Activated T-helper 17 cell treated with anti-CD3 and anti-CD28 coated beads, Interleukin-2, amount 50 U/mL, for 72 hours (primary cell): ENCODE results near the gene TMEM247. TPM values are rescaled to one million over a fixed set of nuclear protein-coding genes. Genes with fewer than 3 reads are reported as not detected.
A peak's percentile ranks its signal among the peaks of the same experiment; 100 is the strongest.
"Not testable (repeated sequence)": the region's sequence is repeated elsewhere in the genome, so short reads cannot be mapped to it uniquely, and the experiment has no call there.

Experiments used
- ATAC-seq: fragments of 150-1000 bp; cut with Tn5 transposase; replicated peaks from 2 replicates; pipeline ENCODE4 v1.10.0; 2021; ENCODE audit warnings: mild to moderate bottlenecking, moderate library complexity
- H3K27ac Mint-ChIP-seq: one replicate; pipeline ENCODE4 v1.8.0; 2022; ENCODE audit warnings: mixed read lengths
- H3K27me3 Mint-ChIP-seq: one replicate; pipeline ENCODE4 v1.8.0; 2022; ENCODE audit warnings: mixed read lengths
- H3K36me3 Mint-ChIP-seq: one replicate; pipeline ENCODE4 v1.8.0; 2022; ENCODE audit warnings: low read depth, mild to moderate bottlenecking, mixed read lengths
- H3K4me1 Mint-ChIP-seq: one replicate; pipeline ENCODE4 v1.8.0; 2022; ENCODE audit warnings: mixed read lengths
- H3K4me3 Mint-ChIP-seq: one replicate; pipeline ENCODE4 v1.8.0; 2022; ENCODE audit warnings: mild to moderate bottlenecking, mixed read lengths
- H3K9me3 Mint-ChIP-seq: one replicate; pipeline ENCODE4 v1.8.0; 2022; ENCODE audit warnings: mixed read lengths
- total RNA-seq, 2 donors: library from RNA; stranded (reverse); gene quantifications; one replicate each; pipeline ENCODE4 v1.2.3, GENCODE V29; 2022

The TMEM247 gene
- total RNA-seq, 2 donors from 2014 or later: not detected

DNA sequence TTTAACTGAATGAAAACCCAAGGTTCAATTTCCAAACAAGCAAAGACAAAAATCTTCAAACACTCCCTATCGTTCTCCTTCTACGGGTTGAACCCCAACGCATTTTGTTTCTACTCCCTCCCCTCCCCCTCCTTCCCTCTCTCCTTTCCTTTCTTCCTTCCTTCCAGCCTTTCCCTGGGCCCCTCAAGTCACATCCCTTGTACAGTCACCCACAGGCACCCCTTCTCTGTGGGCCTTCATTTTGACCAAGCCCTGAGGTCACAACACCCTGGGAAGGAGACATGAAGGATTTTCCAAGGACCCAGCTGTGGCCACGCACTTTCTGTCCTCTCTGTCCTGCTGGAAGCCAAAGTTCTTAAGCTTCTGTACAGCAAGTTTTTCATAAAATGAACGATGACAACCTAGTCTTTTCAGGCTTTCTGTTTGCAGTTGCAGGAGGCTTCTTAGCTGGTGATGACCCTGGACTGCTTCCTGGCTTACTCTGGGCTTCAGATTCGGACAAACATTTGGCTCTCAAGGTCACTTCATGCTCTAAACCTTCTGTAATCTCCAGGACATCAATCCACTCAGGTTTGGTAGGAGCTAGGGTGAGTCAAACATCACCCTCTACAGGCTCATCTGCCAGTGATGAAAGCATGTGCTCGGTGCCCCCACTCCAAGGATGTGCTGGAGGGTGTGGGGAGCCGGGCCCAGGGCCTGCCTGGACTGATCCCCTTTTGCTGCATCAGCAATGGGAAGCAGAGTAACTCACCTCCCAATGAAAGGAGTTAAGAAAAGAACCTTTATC, 25.5 kb downstream of the TMEM247 start:
- Mint-ChIP-seq H3K27me3 (no peaks in the 10 kb centered on the region), H3K36me3 (no peaks in the 10 kb centered on the region), H3K9me3 (no peaks in the 10 kb centered on the region), H3K27ac (no peak overlapping the region), H3K4me1 (peaks cover 6% of the 10 kb centered on the region), H3K4me3 (no peak overlapping the region)
- ATAC-seq: no peak

DNA sequence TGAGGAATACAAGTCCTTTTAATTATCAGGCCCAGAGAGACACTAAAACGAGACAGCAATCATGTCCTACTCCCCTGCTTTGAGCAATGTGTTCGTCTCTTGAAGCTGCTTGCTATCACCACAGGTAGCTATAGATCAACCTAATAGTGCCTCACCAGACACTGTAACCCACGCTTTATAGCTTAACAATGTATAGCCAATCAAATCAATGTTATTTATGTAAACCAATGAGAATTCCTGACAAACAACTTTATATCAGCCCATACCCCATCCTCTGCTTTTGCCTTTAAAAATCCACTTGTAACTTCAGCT, 26.1 kb downstream of the TMEM247 start:
- peaks cover under 1% of the 10 kb centered on the region for H3K4me1 Mint-ChIP-seq
- H3K9me3 Mint-ChIP-seq: no peaks in the 10 kb centered on the region
- no peaks in the 10 kb centered on the region for H3K36me3 Mint-ChIP-seq
- H3K27me3 Mint-ChIP-seq: no peaks in the 10 kb centered on the region
- no peak overlapping the region for H3K4me3 Mint-ChIP-seq
- no peak for ATAC-seq
- no peak overlapping the region for H3K27ac Mint-ChIP-seq

DNA sequence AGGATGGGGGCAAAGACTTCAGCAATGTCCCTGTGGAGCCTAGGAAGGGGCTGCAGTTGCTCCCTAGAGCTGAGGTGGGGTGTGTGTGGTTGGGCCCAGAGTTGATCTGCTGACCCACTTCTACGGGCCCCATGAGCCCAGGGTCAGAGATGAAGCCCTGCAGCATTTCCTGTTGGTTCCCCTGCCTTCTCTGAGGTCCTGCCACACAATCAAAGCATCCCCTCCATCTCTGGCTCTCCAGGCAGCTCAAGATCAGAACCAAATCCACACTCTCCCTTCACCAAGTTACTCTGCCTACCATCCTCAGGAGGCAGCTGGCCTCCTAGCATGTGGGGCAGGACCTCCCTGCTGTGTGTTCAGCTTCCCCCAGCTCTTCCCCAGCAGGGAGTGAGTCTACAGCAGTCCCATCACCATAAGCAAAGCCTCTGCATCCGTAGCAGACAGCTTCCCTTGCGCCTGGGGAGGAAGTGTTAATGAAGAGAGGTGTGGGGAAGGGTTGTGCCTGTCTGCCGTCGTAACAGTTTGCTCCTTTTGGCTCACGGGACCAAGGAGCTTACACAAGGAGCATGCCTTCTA, 26.9 kb downstream of the TMEM247 start:
- no peak for ATAC-seq
- no peaks in the 10 kb centered on the region for H3K27me3 Mint-ChIP-seq
- H3K4me1 Mint-ChIP-seq: no peaks in the 10 kb centered on the region
- H3K4me3 Mint-ChIP-seq: no peak overlapping the region
- H3K9me3 Mint-ChIP-seq: no peaks in the 10 kb centered on the region
- H3K36me3 Mint-ChIP-seq: no peaks in the 10 kb centered on the region
- H3K27ac Mint-ChIP-seq: peak overlapping the region; percentile 16

GRCh38 chr2:46508312-46508711, 28.9 kb downstream of the TMEM247 start:
- Mint-ChIP-seq H3K4me3 (no peak overlapping the region), H3K27ac (no peak overlapping the region), H3K4me1 (no peaks in the 10 kb centered on the region), H3K27me3 (no peaks in the 10 kb centered on the region), H3K36me3 (no peaks in the 10 kb centered on the region), H3K9me3 (no peaks in the 10 kb centered on the region)
- no peak for ATAC-seq

DNA sequence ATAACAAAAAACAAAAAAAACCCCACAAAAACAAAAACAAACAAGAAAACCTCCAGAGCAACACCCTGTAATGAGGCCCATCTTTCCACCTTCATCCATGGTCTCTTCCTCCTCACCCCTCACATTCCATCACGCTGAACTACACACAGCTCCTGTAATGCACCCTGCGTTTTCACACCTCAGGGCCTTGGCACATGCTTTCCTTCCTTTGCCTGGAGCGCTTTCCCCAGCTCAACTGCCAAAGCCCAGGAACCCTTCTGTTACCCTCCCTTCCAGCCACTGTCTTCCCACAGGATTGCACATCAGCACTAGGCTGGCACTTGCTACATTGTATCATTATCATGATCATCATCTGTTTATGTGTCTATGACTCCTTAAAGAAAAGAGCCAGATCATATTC, 29.4 kb downstream of the TMEM247 start:
- no peak for ATAC-seq
- Mint-ChIP-seq H3K27me3 (no peaks in the 10 kb centered on the region), H3K36me3 (no peaks in the 10 kb centered on the region), H3K4me1 (no peaks in the 10 kb centered on the region), H3K4me3 (no peak overlapping the region), H3K9me3 (no peaks in the 10 kb centered on the region), H3K27ac (no peak overlapping the region)

DNA sequence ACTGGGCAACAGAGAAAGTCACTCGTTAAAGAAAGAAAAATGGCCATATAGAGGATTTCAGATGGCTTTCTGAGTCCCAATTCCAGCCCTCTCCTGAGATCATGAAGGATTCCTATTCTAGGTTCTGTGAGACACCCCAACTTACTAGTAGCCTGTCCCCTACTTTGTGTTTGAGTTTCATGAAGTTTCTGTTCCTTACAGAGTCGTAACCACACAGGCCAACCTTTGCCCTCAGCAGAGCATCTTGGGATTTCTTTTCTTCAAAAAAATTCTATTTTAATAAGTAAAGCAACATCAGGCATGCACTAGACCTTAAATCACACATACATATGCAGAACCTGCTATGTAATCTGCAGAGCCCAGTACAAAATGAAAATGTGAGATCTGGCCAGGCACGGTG, 30.4 kb downstream of the TMEM247 start:
- peaks cover 5% of the 10 kb centered on the region for H3K9me3 Mint-ChIP-seq
- no peaks in the 10 kb centered on the region for H3K36me3 Mint-ChIP-seq
- no peak overlapping the region for H3K4me3 Mint-ChIP-seq
- H3K4me1 Mint-ChIP-seq: no peaks in the 10 kb centered on the region
- H3K27ac Mint-ChIP-seq: no peak overlapping the region
- H3K27me3 Mint-ChIP-seq: no peaks in the 10 kb centered on the region
- no peak for ATAC-seq

DNA sequence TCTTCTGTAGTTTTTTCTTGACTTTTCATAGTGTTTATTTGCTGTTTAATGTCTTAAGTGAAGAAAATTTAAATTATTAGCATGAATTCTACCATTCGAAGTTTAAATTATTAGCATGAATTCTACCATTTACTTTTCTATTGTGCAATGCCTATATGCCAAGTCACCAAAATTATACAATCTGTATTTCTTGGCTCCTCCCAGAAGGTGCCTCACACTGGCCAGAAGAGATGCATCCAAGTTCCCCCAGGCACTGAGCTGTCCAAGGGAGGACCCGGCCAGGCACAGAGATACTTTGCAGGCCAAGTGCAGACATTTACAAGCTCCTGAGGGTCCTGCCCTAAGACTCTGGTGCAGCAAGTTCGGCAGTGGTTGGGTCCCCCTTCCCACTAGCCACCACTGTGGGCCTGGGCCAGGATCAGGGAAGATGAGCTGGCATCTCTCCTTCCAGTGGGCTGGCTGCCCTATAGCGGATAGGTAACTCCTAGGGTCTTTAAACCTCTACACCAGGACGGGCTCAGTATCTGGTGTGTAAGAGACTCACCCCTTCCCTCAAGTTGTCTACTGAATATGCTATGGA, 31.3 kb downstream of the TMEM247 start:
- Mint-ChIP-seq H3K4me1 (no peaks in the 10 kb centered on the region), H3K27me3 (no peaks in the 10 kb centered on the region), H3K4me3 (no peak overlapping the region), H3K36me3 (no peaks in the 10 kb centered on the region), H3K9me3 (peaks cover 5% of the 10 kb centered on the region), H3K27ac (no peak overlapping the region)
- ATAC-seq: no peak

DNA sequence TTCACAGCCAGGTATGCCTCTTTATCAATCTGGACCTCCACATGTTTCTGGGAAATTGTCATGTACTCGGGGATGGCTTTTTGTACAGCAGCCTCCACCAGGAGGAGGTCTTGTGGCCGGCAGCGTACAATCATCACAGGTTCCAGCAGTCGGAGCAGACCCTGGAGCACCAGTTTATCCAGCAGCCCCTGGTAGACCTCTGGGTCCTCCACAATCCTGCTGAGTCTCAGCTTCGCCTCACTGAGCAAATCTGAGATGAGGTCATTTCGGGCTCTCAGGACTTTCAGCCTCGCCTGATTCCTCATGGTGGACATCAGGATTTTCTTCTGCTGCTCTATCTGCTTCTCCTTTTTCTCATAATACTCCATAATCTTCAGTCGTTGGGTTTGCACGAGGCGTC, 32.8 kb downstream of the TMEM247 start:
- ATAC-seq: no peak
- no peaks in the 10 kb centered on the region for H3K27me3 Mint-ChIP-seq
- no peak overlapping the region for H3K4me3 Mint-ChIP-seq
- H3K36me3 Mint-ChIP-seq: no peaks in the 10 kb centered on the region
- no peak overlapping the region for H3K27ac Mint-ChIP-seq
- H3K9me3 Mint-ChIP-seq: peaks cover 5% of the 10 kb centered on the region
- H3K4me1 Mint-ChIP-seq: no peaks in the 10 kb centered on the region

DNA sequence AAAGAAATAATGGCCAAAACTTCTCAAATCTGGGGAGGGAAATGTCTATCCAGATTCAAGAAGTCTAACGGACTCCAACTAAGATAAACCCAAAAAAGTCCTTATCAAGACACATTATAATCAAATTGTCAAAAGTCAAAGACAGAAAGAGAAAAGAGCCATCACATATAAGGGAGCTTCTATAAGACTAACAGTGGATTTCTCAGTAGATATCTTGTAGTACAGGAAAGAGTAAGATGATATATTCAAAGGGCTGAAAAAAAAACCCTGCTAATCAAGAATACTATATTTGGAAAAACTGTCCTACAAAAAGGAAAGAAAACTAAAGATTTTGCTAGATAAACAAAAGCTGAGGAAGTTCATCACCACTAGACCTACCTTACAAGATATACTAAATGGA, 35.4 kb downstream of the TMEM247 start:
- Mint-ChIP-seq H3K27me3 (no peaks in the 10 kb centered on the region), H3K27ac (no peak overlapping the region), H3K4me1 (no peaks in the 10 kb centered on the region), H3K4me3 (no peak overlapping the region), H3K9me3 (peaks cover 5% of the 10 kb centered on the region), H3K36me3 (no peaks in the 10 kb centered on the region)
- ATAC-seq: no peak

DNA sequence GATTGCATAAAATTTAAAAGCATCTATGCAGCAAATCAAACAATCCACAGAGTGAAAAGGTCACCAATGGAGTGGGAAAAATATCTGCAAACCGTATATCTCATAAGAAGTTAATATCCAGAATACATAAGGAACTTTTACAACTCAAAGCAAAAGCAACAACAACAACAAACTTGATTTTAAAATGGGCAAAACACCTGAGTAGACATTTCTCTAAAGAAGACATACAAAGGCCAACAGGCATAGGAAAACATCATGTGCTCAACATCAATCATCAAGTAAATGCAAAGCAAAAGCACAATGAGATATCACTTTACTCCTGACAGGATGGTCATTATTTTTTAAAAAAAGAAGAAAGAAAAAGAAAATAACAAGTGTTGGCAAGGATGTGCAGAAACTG, 38.1 kb downstream of the TMEM247 start:
- Mint-ChIP-seq H3K4me1 (no peaks in the 10 kb centered on the region), H3K36me3 (no peaks in the 10 kb centered on the region), H3K9me3 (peaks cover 5% of the 10 kb centered on the region), H3K4me3 (no peak overlapping the region), H3K27ac (no peak overlapping the region), H3K27me3 (no peaks in the 10 kb centered on the region)
- no peak for ATAC-seq

- Mint-ChIP-seq H3K9me3 (peaks cover 5% of the 10 kb centered on the region), H3K27ac (no peak overlapping the region), H3K4me1 (peaks cover 6% of the 10 kb centered on the region), H3K27me3 (no peaks in the 10 kb centered on the region), H3K4me3 (no peak overlapping the region), H3K36me3 (no peaks in the 10 kb centered on the region)
- ATAC-seq: no peak
Observed at GRCh38 chr2:46518861-46519260, 39.5 kb downstream of the TMEM247 start.

GRCh38 chr2:46519265-46519664, 39.9 kb downstream of the TMEM247 start:
- Mint-ChIP-seq H3K36me3 (no peaks in the 10 kb centered on the region), H3K27ac (no peak overlapping the region), H3K27me3 (no peaks in the 10 kb centered on the region), H3K9me3 (peaks cover 4% of the 10 kb centered on the region), H3K4me1 (peaks cover 6% of the 10 kb centered on the region), H3K4me3 (no peak overlapping the region)
- no peak for ATAC-seq

- Mint-ChIP-seq H3K4me3 (no peak overlapping the region), H3K4me1 (peaks cover 6% of the 10 kb centered on the region), H3K27ac (no peak overlapping the region), H3K9me3 (no peaks in the 10 kb centered on the region), H3K36me3 (no peaks in the 10 kb centered on the region), H3K27me3 (no peaks in the 10 kb centered on the region)
- ATAC-seq: no peak
Observed at GRCh38 chr2:46520130-46520711, 40.9 kb downstream of the TMEM247 start.

DNA sequence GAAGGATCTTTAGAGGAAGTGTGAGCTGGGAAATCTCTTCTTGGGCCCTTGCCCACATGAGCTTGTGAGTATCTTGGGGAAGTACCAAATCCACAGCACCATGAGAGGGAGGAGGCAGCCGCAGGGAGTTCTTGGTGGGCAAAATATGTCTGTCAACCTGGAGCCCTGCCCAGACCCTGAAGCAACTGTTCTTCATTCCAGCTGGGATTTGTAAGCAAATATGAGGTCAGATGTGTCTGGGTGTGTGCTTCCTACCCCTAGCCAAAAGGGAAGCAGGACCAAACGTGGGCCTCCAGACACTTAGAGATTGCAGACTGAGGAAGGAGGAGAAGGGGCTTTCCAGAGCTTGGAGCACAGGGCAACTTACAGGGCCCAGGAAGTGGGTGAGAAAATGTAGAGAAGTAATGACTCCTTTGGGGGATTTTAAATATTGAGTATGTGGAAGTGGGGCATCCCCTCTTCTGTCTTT, 41.9 kb downstream of the TMEM247 start:
- no peaks in the 10 kb centered on the region for H3K9me3 Mint-ChIP-seq
- no peaks in the 10 kb centered on the region for H3K27me3 Mint-ChIP-seq
- H3K4me1 Mint-ChIP-seq: peaks cover 6% of the 10 kb centered on the region
- ATAC-seq: peak; percentile 70
- H3K27ac Mint-ChIP-seq: no peak overlapping the region
- H3K4me3 Mint-ChIP-seq: no peak overlapping the region
- H3K36me3 Mint-ChIP-seq: no peaks in the 10 kb centered on the region

DNA sequence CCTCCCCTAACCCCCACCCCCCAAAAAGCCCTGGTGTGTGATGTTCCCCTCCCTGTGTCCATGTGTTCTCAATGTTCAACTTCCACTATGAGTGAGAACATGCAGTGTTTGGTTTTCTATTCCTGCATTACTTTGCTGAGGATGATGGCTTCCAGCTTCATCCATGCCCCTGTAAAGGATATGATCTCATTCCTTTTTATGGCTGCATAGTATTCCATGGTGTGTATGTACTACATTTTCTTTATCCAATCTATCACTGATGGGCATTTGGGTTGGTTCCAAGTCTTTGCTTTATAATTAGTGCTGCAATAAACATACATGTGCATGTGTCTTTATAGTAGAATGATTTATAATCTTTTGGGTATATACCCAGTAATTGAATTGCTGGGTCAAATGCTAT, 43.0 kb downstream of the TMEM247 start:
- H3K9me3 Mint-ChIP-seq, ATAC-seq, H3K27ac Mint-ChIP-seq, H3K27me3 Mint-ChIP-seq, H3K36me3 Mint-ChIP-seq, H3K4me1 Mint-ChIP-seq, H3K4me3 Mint-ChIP-seq: not testable (repeated sequence)
